H1 (cell line): ENCODE data around the gene CUEDC2. TPM values are rescaled to one million over a fixed set of nuclear protein-coding genes. Genes with fewer than 3 reads are reported as not detected.

Experiments used
- CTCF ChIA-PET: fragments of 300-600 bp; sonication (Branson Sonifier 250); formaldehyde crosslinking; loops from one replicate; lab custom pipeline; 2021; ENCODE audit not compliant: partially characterized antibody; lab: Charles Lee
- POLR2A ChIA-PET: fragments of 300-600 bp; sonication (Branson Sonifier 250); formaldehyde crosslinking; loops from one replicate; lab custom pipeline; 2021; ENCODE audit warnings: inconsistent platforms; ENCODE audit not compliant: partially characterized antibody; lab: Charles Lee
- DNase-seq, 2 experiments: peaks; one replicate each; pipeline versions ENCODE4 v3.0.0 to v3.0.0-alpha.2; 2010 to 2022; ENCODE audit warnings: low spot score in 2 of 2, low read depth in 1 of 2, mixed read lengths in 1 of 2
- FAIRE-seq: peaks from 2 replicates; lab custom pipeline; 2011; peaks lifted over from hg19 to GRCh38; lab: Jason Lieb, UNC
- H2AFZ ChIP-seq: 2 replicates; pipeline ENCODE4 v1.8.1; 2012; ENCODE audit warnings: low read length, inconsistent platforms
- H2AK5ac ChIP-seq: 2 replicates; pipeline ENCODE4 v1.6.1; 2013; ENCODE audit warnings: low read depth, low read length
- H2BK120ac ChIP-seq: replicated peaks from 2 replicates; pipeline ENCODE3; 2013; ENCODE audit warnings: low read depth, low read length, inconsistent platforms
- H2BK12ac ChIP-seq: 2 replicates; pipeline ENCODE4 v1.6.1; 2013; ENCODE audit warnings: low read depth, low read length
- H2BK15ac ChIP-seq: 2 replicates; pipeline ENCODE4 v1.6.1; 2013; ENCODE audit warnings: low read length
- H2BK20ac ChIP-seq: 2 replicates; pipeline ENCODE4 v1.6.1; 2013; ENCODE audit warnings: low read length
- H2BK5ac ChIP-seq: 2 replicates; pipeline ENCODE4 v1.6.1; 2013; ENCODE audit warnings: low read depth, low read length
- H3K14ac ChIP-seq: 2 replicates; pipeline ENCODE4 v1.6.1; 2013; ENCODE audit warnings: inconsistent platforms; ENCODE audit not compliant: insufficient read length
- H3K18ac ChIP-seq: 2 replicates; pipeline ENCODE4 v1.6.1; 2013; ENCODE audit warnings: low read length; ENCODE audit errors: extremely low read depth
- H3K23ac ChIP-seq: 2 replicates; pipeline ENCODE4 v1.6.1; 2013; ENCODE audit warnings: inconsistent platforms; ENCODE audit not compliant: insufficient read length
- H3K23me2 ChIP-seq: 2 replicates; pipeline ENCODE4 v1.6.1; 2013; ENCODE audit warnings: low read depth, low read length
- H3K27ac ChIP-seq: 2 replicates; pipeline ENCODE4 v1.6.1; 2011; ENCODE audit warnings: low read depth, low read length, inconsistent platforms
- H3K27me3 ChIP-seq, 4 experiments: replicated peaks in 1 of 4; 1 replicate in 1 of 4; 2 replicates in 3 of 4; pipeline versions ENCODE4 v1.6.1 to v1.8.1; 2011 to 2013; ENCODE audit warnings: low read length in 3 of 4, mild to moderate bottlenecking in 3 of 4, inconsistent platforms in 2 of 4, mixed read lengths in 2 of 4, moderate library complexity in 1 of 4; ENCODE audit not compliant: control insufficient read depth in 3 of 4, insufficient read depth in 3 of 4; ENCODE audit errors: extremely low read depth in 1 of 4
- H3K36me3 ChIP-seq, 4 experiments: 2 replicates each; pipeline versions ENCODE4 v1.6.1 to v1.8.1; 2011 to 2013; ENCODE audit warnings: mild to moderate bottlenecking in 4 of 4, low read length in 3 of 4, moderate library complexity in 2 of 4, control low read depth in 1 of 4, inconsistent platforms in 1 of 4; ENCODE audit not compliant: insufficient read depth in 4 of 4, control insufficient read depth in 2 of 4
- H3K4ac ChIP-seq: replicated peaks from 2 replicates; pipeline ENCODE3; 2013; ENCODE audit warnings: low read length, low read depth, mixed read lengths, inconsistent platforms; ENCODE audit not compliant: insufficient read length
- H3K4me1 ChIP-seq, 4 experiments: replicated peaks in 1 of 4; 1 replicate in 1 of 4; 2 replicates in 3 of 4; pipeline versions ENCODE4 v1.6.1 to v1.8.1; 2011 to 2013; ENCODE audit warnings: low read length in 3 of 4, inconsistent platforms in 2 of 4, mixed read lengths in 1 of 4; ENCODE audit not compliant: insufficient read depth in 4 of 4, control insufficient read depth in 3 of 4
- H3K4me2 ChIP-seq, 2 experiments: 2 replicates each; pipeline versions ENCODE4 v1.6.1 to v1.8.1; 2011 to 2013; ENCODE audit warnings: low read depth in 2 of 2, low read length in 2 of 2, control low read depth in 1 of 2, inconsistent platforms in 1 of 2, mild to moderate bottlenecking in 1 of 2; ENCODE audit not compliant: insufficient read depth in 1 of 2
- H3K4me3 ChIP-seq, 4 experiments: fragments of 200-600, 300-600 bp in 1 of 4; sonication (generic), shearing (Covaris generic), sonication (Bioruptor Twin) in 1 of 4; 2 replicates each; pipeline versions ENCODE4 v1.5.1 to v1.8.1; 2011 to 2016; ENCODE audit warnings: low read length in 4 of 4, low read depth in 3 of 4, control low read depth in 2 of 4, inconsistent platforms in 2 of 4, mild to moderate bottlenecking in 2 of 4, mixed read lengths in 1 of 4, moderate library complexity in 1 of 4; ENCODE audit not compliant: insufficient read depth in 2 of 4; ENCODE audit errors: extremely low read depth in 1 of 4
- H3K56ac ChIP-seq: replicated peaks from 2 replicates; pipeline ENCODE3; 2013; ENCODE audit warnings: low read depth, mild to moderate bottlenecking, mixed read lengths, low read length, inconsistent platforms; ENCODE audit not compliant: insufficient read length
- H3K79me1 ChIP-seq: 2 replicates; pipeline ENCODE4 v1.6.1; 2013; ENCODE audit warnings: low read depth, low read length, control low read depth
- H3K79me2 ChIP-seq, 2 experiments: 2 replicates each; pipeline versions ENCODE4 v1.6.1 to v1.8.1; 2012 to 2013; ENCODE audit warnings: low read length in 2 of 2, mild to moderate bottlenecking in 2 of 2, inconsistent platforms in 1 of 2; ENCODE audit not compliant: insufficient read depth in 2 of 2, control insufficient read depth in 1 of 2
- H3K9ac ChIP-seq, 4 experiments: replicated peaks in 1 of 4; 1 replicate in 1 of 4; 2 replicates in 3 of 4; pipeline versions ENCODE4 v1.6.1 to v1.8.1; 2011 to 2013; ENCODE audit warnings: low read depth in 3 of 4, low read length in 3 of 4, control low read depth in 2 of 4, mild to moderate bottlenecking in 2 of 4, moderate library complexity in 2 of 4, inconsistent platforms in 1 of 4; ENCODE audit errors: extremely low read depth in 1 of 4
- H3K9me3 ChIP-seq, 2 experiments: 2 replicates each; pipeline versions ENCODE4 v1.6.1 to v1.8.1; 2012 to 2013; ENCODE audit warnings: mild to moderate bottlenecking in 2 of 2, moderate library complexity in 2 of 2, control low read depth in 1 of 2, inconsistent platforms in 1 of 2, low read depth in 1 of 2, low read length in 1 of 2, mixed read lengths in 1 of 2; ENCODE audit not compliant: insufficient read depth in 2 of 2
- H4K20me1 ChIP-seq, 2 experiments: replicated peaks in 1 of 2; 2 replicates each; pipeline versions ENCODE3 to v1.8.1; 2011 to 2013; ENCODE audit warnings: inconsistent platforms in 2 of 2, low read length in 2 of 2, mild to moderate bottlenecking in 1 of 2; ENCODE audit not compliant: insufficient read depth in 2 of 2, control insufficient read depth in 1 of 2
- H4K5ac ChIP-seq: 2 replicates; pipeline ENCODE4 v1.6.1; 2013; ENCODE audit warnings: low read length, low read depth, mixed read lengths, inconsistent platforms; ENCODE audit not compliant: insufficient read length
- H4K8ac ChIP-seq: 2 replicates; pipeline ENCODE4 v1.8.0; 2013; ENCODE audit warnings: mild to moderate bottlenecking, moderate library complexity, low read length, inconsistent platforms; ENCODE audit not compliant: insufficient read depth; ENCODE audit errors: extremely low read depth
- H4K91ac ChIP-seq: replicated peaks from 2 replicates; pipeline ENCODE3; 2013; ENCODE audit warnings: low read length, mixed read lengths, inconsistent platforms; ENCODE audit not compliant: insufficient read length
- CTBP2 ChIP-seq: IDR thresholded peaks from 2 replicates; pipeline ENCODE4 v1.7.0; 2011; ENCODE audit warnings: borderline replicate concordance, mild to moderate bottlenecking, moderate library complexity, mixed read lengths, low read length; ENCODE audit not compliant: insufficient read depth, insufficient read length
- WGBS, 2 experiments: shearing (Covaris generic) in 1 of 2; methylation state at CpG; one replicate each; pipeline versions ENCODE4 v1.1.6 to v1.1.7; 2013 to 2015; ENCODE audit warnings: low lambda C conversion rate in 2 of 2, mixed read lengths in 2 of 2, inconsistent platforms in 1 of 2, low coverage in 1 of 2, missing lambda C conversion rate in 1 of 2; ENCODE audit not compliant: insufficient replicate concordance in 2 of 2, insufficient coverage in 1 of 2, insufficient read length in 1 of 2; ENCODE audit errors: extremely low coverage in 1 of 2, missing lambda C conversion rate in 1 of 2; 5-methylcytosine and 5-hydroxymethylcytosine counted together
- polyA plus RNA-seq, 7 experiments: library from polyadenylated mRNA; depleted of rRNA in 3 of 7; stranded (reverse) in 5 of 7; unstranded in 2 of 7; fragments of >200 nt in 5 of 7; fragments of 200-250 nt in 2 of 7; gene quantifications; 1 replicate in 5 of 7; 2 replicates in 1 of 7; 4 replicates in 1 of 7; pipeline versions ENCODE4 v1.2.1 to v1.2.3, GENCODE V29; 2011 to 2013; ENCODE audit warnings: missing spikeins in 2 of 7, mixed read lengths in 2 of 7
- total RNA-seq: library from RNA; stranded (reverse); fragmentation: NEBNext Ultra II Directional; extraction: Animal tissue kit (Norgen Biotek cat#: 25700); gene quantifications from 2 replicates; pipeline ENCODE4 v1.2.1, GENCODE V29; 2021

The CUEDC2 gene
- total and polyA plus RNA-seq, 2 of the 8 experiments (the other 6 are each of a cell fraction or from before 2014, with no cell fraction given) = 41.7 to 55.2 TPM

DNA sequence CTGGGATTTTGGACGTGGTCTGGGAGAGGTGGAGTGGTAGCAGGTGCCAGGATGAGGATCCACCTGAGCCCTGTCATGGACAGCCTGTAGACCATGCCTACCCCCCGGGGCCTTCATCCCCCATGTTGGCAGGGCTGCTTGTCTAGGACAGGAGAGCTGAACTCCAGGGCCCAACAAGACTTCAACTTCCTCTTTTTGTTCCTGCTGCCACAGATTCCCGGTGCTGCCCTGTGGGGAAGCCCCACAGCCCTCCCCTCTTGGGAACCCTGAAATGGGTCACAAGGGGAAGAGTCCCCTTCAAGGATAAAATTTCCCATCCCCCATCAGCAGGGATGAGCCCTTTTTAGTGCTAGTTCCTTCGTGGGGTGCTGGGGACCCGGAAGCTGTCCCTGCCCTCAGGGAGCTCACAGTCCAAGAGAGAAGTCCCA is 1.3 kb upstream of the CUEDC2 start:
- Histone ChIP-seq H3K79me2 (no peaks in the 10 kb centered on the region; a peak in 1 of 4 replicates), H2BK12ac (no peak overlapping the region), H3K23ac (no peak overlapping the region), H3K4ac (no peak overlapping the region), H2AK5ac (no peak overlapping the region), H4K20me1 (no peaks in the 10 kb centered on the region), H3K4me2 (no peak overlapping the region; a peak in 1 of 4 replicates), H3K4me3 (no peak overlapping the region), H2BK15ac (no peak overlapping the region), H4K8ac (no peak overlapping the region), H3K79me1 (no peaks in the 10 kb centered on the region), H3K9ac (no peak overlapping the region), H3K23me2 (peaks cover 9% of the 10 kb centered on the region), H3K56ac (no peak overlapping the region), H2AFZ (no peak overlapping the region), H3K18ac (no peak overlapping the region), H3K27ac (no peak overlapping the region), H3K14ac (no peak overlapping the region), H2BK5ac (no peak overlapping the region), H2BK20ac (no peak overlapping the region), H3K27me3 (peaks cover 13 to 37% (median 34%) of the 10 kb centered on the region in 4 experiments), H3K9me3 (no peaks in the 10 kb centered on the region), H2BK120ac (no peak overlapping the region), H3K36me3 (no peaks in the 10 kb centered on the region; a peak in 1 of 8 replicates), H3K4me1 (peaks cover 0 to 18% (median 13%) of the 10 kb centered on the region in 4 experiments; a peak in 6 of 7 replicates), H4K91ac (no peak overlapping the region), H4K5ac (no peak overlapping the region)
- FAIRE-seq (no peak), DNase-seq (no peak)
- ChIA-PET POLR2A (interaction anchor here (0.6 to 9.0 kb wide), 5 partner anchors 9 to 212 kb away, joined by 4 to 75 read pairs (median 13); partner anchors contain the start of gene C10orf95), CTCF (interaction anchor here (0.6 to 7.5 kb wide), 12 partner anchors 9 to 604 kb away, joined by 3 to 40 read pairs (median 4); partner anchors contain the start of genes C10orf95 and FBXL15)
- WGBS, 2 experiments = 76% methylated on average over 5 of the region's 5 CpGs; no CpG with 5 or more reads in 1 of the 2 experiments
- no peak for TF ChIP-seq CTBP2
